Tibial artery (tissue), 4 donors: ENCODE results near the gene OR1L4.

Experiments used
- DNase-seq, 2 donors: peaks; one replicate each; pipeline ENCODE4 v3.0.0-alpha.2; 2019
- H3K27ac ChIP-seq, 2 donors: fragments of 200-600 bp; sonication (generic) in 1 of 2; 1 replicate in 1 of 2; 2 replicates in 1 of 2; pipeline ENCODE4 v1.5.1; 2018 to 2019; ENCODE audit warnings: mild to moderate bottlenecking in 1 of 2
- H3K27me3 ChIP-seq, 2 donors: fragments of 200-600 bp; sonication (generic) in 1 of 2; one replicate each; pipeline versions ENCODE4 v1.5.1 to v1.6.0; 2016 to 2019
- H3K36me3 ChIP-seq, 3 donors: fragments of 200-600 bp; sonication (generic) in 2 of 3; one replicate each; pipeline ENCODE4 v1.5.1; 2016 to 2019; ENCODE audit warnings: mild to moderate bottlenecking in 2 of 3
- H3K4me1 ChIP-seq, 4 donors: fragments of 200-600 bp; sonication (generic) in 2 of 4; 1 replicate in 3 of 4; 2 replicates in 1 of 4; pipeline ENCODE4 v1.5.1; 2016 to 2019
- H3K4me3 ChIP-seq, 2 donors: fragments of 200-600 bp; sonication (generic) in 1 of 2; 1 replicate in 1 of 2; 2 replicates in 1 of 2; pipeline ENCODE4 v1.5.1; 2018 to 2019; ENCODE audit warnings: mild to moderate bottlenecking in 2 of 2
- H3K9me3 ChIP-seq, 3 donors: fragments of 200-600 bp; sonication (generic) in 1 of 3; one replicate each; pipeline ENCODE4 v1.5.1; 2016 to 2019
- CTCF ChIP-seq, 2 experiments: fragments of 200-600 bp in 1 of 2; fragments of 450-650 bp in 1 of 2; IDR thresholded peaks; one replicate each; pipeline ENCODE4 v1.5.1; 2017 to 2019; ENCODE audit warnings: antibody characterized with exemption in 2 of 2, mild to moderate bottlenecking in 1 of 2, moderate library complexity in 1 of 2
- intact Hi-C: fragments of 100-400 bp; cut with DNase I; formaldehyde crosslinking; loops from one replicate; pipeline ENCODE4 v1.15.0; 2023; ENCODE audit warnings: low total_unique reads

Gene OR1L4

DNA sequence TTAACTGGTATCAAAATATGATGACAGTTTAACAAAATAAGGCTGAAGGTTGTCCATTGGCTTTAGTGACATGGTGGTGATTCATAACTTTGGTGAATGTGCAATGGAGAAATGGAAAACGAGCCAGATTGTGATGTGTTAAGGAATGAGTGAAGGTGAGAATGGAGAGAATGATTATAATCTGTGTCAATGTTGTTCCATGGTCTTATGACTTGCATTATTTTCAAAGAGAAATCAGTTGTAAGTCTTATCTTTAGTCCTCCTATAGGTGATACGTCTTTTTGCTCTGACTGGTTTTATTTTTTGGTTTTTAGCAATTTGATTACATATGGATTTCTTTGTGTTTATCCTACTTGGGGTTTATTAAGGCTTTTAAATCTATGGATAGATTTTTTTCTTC lies 31.0 kb downstream of the OR1L4 start:
- H3K27ac ChIP-seq = no peak overlapping the region
- H3K36me3 ChIP-seq = no peaks in the 10 kb centered on the region
- no peak overlapping the region for H3K4me3 ChIP-seq
- H3K9me3 ChIP-seq = peaks cover 0 to 19% (median 0%) of the 10 kb centered on the region in 3 donors
- no peaks in the 10 kb centered on the region for H3K27me3 ChIP-seq
- intact Hi-C loops = no loop called here
- no peaks in the 10 kb centered on the region for H3K4me1 ChIP-seq
- DNase-seq = no peak
- no peak for TF ChIP-seq CTCF (IDR thresholded peaks at IDR 0.05)

GRCh38 chr9:122767817-122768216 lies 44.0 kb downstream of the OR1L4 start:
- no peak for DNase-seq
- no peak overlapping the region for H3K4me3 ChIP-seq
- H3K4me1 ChIP-seq = no peaks in the 10 kb centered on the region
- peaks cover 0 to 4% (median 0%) of the 10 kb centered on the region in 3 donors for H3K36me3 ChIP-seq
- no peak overlapping the region for H3K27ac ChIP-seq
- intact Hi-C loops = no loop called here
- H3K9me3 ChIP-seq = peaks cover 8 to 48% (median 21%) of the 10 kb centered on the region in 3 donors
- no peak for TF ChIP-seq CTCF (IDR thresholded peaks at IDR 0.05)
- H3K27me3 ChIP-seq = no peaks in the 10 kb centered on the region
